Peyer's patch (tissue), 4 donors: ENCODE results near the gene CD6.

ENCODE experiments used
- CTCF ChIP-seq, 6 experiments: fragments of 450-650 bp in 4 of 6; fragments of 200-600 bp in 2 of 6; sonication (generic) in 1 of 6; IDR thresholded peaks; one replicate each; pipeline ENCODE4 v1.5.1; 2017 to 2019; ENCODE audit warnings: antibody characterized with exemption in 6 of 6, mild to moderate bottlenecking in 3 of 6, moderate library complexity in 1 of 6
- POLR2A ChIP-seq, 2 donors: fragments of 450-650 bp; IDR thresholded peaks; one replicate each; pipeline ENCODE4 v1.5.1; 2017; ENCODE audit warnings: antibody characterized with exemption in 2 of 2, mild to moderate bottlenecking in 2 of 2, moderate library complexity in 2 of 2

GRCh38 chr11:61000426-61000825, 28.9 kb downstream of the CD6 start:
- TF ChIP-seq CTCF (IDR thresholded peaks at IDR 0.05): no peak
- no peak for TF ChIP-seq POLR2A (IDR thresholded peaks at IDR 0.05)
